GM18909 (cell line): Measurements from ENCODE around the gene ARHGAP10.
A peak's percentile ranks its signal among the peaks of the same experiment; 100 is the strongest.

Experiments used
- ATAC-seq: cut with Tn5 transposase; IDR thresholded peaks from one replicate; pipeline ENCODE4 v1.9.1; 2021; ENCODE audit warnings: mild to moderate bottlenecking; ENCODE audit not compliant: unreplicated experiment, poor library complexity

Gene ARHGAP10

GRCh38 chr4:147821555-147821954 lies 89.7 kb downstream of the ARHGAP10 start:
- ATAC-seq, result peak; percentile 67

DNA sequence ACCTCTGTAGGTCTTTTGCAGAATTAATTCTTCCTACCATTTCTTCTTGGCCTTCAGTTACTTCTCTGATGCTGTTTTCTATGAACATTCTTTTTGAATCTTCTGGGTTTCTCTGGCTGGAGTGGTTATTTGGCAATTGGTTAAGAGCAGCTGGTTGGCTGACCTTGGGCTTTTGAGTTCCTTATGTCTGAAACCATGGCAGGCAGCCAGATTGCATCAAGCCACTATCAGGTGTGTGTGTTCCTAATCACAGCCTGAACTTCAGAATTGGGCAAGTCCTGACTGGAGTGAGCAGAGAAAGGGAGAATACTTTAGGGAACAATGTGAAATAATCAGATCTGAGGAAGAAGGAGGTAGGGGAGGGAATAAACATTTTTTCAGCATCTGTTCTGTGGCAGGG lies 90.2 kb downstream of the ARHGAP10 start:
- no peak for ATAC-seq

DNA sequence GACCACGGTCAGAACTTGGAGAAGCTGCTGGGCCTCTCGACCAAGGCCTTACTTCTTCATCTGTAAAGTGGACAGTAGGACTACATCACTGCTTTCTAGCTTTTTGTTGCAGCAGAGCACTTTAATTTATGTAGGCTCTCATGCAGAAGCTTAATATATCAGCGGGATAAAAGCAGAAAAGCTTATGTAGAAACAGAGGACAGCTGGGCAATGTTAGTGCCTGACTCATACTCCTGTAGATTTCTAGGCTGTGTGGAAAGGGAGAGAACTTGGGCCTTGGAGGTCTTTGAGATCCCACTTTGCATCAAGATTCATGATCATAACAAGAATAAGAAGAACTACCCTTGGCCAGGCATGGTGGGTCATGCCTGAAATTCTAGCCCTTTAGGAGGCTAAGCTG lies 91.2 kb downstream of the ARHGAP10 start:
- ATAC-seq, result no peak

GRCh38 chr4:147824316-147824715 lies 92.4 kb downstream of the ARHGAP10 start:
- ATAC-seq, result no peak

- no peak for ATAC-seq
Observed at GRCh38 chr4:147824884-147825283, 93.0 kb downstream of the ARHGAP10 start.

- ATAC-seq, result no peak
Observed at GRCh38 chr4:147825451-147826287, 93.8 kb downstream of the ARHGAP10 start.

DNA sequence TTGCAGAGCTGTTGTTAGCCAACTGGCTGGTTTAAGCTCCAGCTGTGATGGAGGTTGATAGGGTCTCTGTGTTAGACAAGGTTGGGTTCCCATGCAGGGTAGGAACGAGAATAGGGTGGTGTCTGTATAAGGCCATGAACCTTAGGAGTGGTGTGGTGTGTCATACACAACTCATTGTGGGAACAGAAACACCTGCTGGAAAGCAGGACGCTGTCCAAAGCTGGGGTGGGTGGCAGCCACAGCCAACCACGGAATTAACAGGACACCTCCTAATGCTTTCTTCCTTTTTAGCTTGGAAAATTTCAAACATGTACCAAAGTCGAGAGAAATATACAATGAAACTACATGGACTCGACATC lies 94.4 kb downstream of the ARHGAP10 start:
- no peak for ATAC-seq

DNA sequence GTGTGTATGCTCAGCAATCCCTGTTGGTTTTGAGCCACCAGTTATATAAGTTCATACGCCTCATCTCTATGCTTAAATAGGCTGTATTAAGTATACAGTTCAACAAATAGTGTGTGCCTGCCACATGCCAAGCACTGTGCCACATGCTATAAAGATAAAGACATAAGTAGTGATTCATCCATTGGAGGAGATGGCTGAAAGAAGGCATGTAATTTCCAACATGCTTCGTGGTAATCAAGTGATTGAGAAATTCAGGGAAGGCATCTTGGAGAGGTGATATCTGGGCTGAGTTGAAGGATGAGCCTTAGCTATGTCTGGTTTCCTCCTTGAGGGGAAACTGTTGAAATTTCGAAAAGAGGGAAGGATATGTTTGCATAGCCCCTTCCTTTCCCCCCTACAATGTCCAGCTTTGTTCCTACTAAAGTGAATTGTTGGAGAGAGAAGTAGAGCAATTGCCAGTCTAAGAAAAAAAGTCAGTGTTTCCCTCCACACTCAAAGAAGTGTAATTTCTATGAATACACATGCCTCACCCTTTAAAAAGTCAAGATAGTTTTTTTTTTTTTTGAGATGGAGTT lies 96.5 kb downstream of the ARHGAP10 start:
- ATAC-seq, result no peak

DNA sequence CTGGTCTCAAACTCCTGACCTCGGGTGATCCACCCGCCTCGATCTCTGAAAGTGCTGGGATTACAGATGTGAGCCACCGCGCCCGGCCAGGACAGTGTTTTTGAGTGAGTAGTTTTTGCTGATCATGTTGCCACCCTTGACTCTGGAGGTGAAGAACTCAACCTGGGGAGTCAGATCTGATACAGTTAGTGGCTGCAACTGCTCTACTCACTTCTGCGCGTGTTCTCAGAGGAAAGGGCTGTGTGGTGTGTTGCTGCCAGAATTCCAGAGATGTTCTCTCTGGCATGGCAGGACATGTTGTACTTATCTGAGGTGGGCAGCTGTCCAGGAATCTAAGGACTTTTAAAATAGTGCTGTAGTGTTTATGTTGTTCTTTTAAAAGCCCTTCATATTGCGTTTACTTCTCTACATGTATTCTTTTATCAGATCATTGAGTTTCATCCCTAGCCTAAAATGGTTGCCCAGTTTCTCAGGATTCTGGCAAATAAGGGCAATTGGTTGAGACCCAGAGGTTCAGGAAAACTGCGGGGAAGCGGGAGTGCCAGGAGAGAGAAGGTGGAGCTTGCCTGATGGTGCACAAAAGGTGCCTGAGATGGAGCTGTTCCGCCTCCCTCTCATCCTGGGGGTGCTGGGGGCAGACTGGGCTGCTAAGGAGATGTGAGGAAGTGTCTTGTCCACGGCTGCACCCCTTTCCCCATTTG lies 97.7 kb downstream of the ARHGAP10 start:
- ATAC-seq, result no peak

GRCh38 chr4:147830102-147830463 lies 98.2 kb downstream of the ARHGAP10 start:
- no peak for ATAC-seq

DNA sequence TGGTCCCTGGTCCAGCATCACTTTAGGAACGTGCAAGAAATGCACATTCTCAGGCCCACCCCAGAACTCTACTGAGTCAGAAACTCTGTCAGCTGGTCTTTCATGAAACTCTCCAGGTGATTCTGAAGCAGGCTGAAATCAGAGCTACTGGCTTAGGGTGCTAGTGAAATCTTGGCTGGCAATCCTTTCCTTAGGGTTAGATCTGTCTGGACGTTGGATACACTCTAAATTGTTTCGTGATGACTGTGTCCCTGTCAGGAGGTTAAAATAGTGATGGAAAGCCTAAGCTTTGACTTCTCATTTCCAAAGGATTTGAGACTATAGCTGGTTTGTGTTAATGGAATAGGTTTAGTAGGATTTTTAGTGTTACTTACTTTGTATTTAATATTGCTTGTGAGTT lies 99.1 kb downstream of the ARHGAP10 start:
- no peak for ATAC-seq

- ATAC-seq, result no peak
Observed at GRCh38 chr4:147831551-147832171, 99.8 kb downstream of the ARHGAP10 start.

DNA sequence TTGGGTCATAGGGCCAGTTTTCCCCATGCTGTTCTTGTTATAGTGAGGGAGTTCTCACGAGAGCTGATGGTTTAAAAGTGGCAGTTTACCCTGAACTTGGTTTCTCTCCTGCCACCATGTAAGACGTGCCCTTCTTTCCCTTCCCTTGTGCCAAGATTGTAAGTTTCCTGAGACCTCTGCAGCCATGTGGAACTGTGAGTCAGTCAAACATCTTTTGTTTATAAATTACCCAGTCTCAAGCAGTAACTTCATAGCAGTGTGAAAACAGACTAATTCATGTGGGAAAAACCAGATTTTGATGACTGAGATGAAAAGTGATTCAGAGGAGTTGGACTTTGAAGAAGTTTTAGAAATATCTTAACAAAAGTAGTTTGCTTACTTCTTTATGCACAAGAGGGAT lies 101.4 kb downstream of the ARHGAP10 start:
- ATAC-seq, result no peak

- no peak for ATAC-seq
Observed at GRCh38 chr4:147833741-147834140, 101.9 kb downstream of the ARHGAP10 start.

GRCh38 chr4:147834480-147834879 lies 102.6 kb downstream of the ARHGAP10 start:
- ATAC-seq, result no peak

DNA sequence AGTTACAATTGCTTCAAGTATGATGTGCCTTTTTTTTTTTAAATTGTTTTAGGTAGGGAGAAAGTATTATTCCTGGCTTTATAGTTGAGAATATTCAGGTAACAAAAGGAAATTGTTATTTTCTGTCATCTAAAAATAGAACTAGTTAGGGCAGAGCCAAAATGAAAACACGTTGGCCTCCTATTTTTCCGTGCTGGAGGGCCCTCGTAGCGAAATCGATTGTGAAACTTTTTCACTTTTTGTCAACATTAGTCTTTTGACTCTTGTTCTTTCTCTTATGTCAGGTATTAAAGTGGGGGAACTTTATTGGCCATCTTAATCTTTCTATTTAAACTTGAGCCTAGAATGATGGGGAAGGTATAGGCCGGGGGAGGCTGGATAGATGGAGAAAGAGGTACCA lies 104.9 kb downstream of the ARHGAP10 start:
- ATAC-seq, result no peak

DNA sequence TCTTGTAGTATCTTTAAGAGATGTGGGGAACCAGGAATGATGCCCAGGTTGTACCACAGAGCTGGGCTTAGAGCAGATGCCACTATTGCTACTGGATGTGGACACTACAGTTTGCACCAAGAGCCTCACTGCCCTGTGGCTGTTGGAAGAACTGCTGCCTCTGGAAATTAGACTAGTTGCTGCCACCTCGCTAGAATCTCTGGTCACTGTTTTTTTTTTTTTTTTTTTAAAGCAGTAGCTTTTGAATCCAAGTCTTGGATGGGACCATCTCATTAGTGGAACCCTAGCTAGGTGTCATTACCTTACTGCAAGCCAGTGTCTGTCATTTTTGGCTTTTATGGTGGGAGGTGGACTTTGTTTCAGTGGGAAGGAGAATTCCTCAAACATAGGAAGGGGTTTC lies 105.5 kb downstream of the ARHGAP10 start:
- no peak for ATAC-seq

- ATAC-seq, result no peak
Observed at GRCh38 chr4:147837854-147838253, 106.0 kb downstream of the ARHGAP10 start.

DNA sequence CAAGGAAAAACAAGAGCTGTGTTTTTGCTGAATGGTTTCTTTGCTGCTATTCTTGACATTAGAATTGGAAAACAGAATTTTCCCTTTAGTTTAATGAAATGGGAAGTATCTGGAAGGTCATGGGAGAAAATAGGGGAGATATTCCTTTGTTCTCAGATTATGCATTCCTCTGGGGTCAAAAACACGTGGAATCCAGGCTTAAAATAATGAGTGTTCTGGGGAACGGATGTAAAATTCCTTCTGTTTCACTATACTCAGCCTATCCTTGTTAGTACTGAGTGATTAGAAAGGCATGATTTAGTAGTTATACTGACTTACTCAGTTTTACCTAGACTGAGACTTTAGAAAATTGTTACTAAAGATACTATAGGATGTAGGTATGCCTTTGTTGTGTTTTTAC lies 107.3 kb downstream of the ARHGAP10 start:
- no peak for ATAC-seq

DNA sequence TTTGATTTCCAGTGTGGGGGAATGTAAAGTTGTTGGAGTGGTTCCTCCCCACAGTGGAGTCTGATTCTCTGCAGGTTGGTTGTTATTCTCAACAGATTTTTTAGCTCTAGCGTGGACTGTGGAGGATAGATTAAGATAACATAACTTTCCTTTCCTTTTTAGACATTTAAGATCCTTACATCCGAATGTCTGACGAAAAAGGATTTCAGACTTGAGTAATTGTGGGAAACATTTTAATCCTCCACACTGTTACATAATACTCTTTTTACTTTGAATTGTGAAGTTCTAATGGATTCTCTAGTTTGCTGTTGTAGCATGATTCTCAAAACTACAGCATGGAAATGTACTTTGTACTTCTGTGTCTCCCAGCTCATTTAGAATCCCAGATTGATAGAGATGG lies 107.8 kb downstream of the ARHGAP10 start:
- no peak for ATAC-seq
